ENCODE data around the gene MSRB1.

MSRB1 gene

DNA sequence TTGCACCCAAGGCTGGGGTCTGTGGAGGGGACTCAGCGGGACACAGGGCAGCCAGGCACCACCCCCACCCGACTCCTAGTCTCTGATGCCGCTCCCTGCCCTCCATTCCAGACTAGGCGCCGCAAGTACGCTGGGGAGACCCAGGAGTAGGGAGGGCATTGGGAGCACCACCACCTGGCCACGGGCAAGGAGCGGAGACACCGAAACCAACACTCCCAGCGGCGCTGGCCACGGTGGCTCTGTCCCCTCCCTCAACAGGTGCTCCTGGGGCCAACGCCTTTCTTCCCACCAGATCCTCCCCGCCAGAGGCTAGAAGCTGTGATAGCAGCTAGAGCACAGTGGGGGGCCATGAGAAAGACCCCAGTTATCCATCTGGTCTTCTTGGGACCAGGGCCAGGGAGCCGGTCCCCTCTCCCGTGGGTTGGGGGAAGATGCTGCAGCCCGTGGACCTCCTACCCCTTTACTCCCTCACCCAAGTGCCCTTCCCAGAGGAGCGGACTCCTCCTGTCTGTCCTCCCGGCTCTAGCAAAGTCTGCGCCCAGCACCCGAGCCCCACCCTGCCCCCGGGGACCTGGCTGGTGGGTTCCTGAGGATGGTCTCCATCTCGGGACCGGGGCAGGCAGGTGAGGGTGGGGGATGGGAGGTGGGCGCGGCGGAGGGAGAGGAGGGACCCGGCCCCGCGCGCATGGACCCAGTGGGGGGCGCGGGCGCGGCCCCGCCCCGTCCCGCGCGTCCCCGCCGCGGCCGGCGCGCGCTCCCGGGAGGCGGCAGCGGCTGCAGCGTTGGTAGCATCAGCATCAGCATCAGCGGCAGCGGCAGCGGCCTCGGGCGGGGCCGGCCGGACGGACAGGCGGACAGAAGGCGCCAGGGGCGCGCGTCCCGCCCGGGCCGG is 46.5 kb upstream of the MSRB1 start, which contains the start of gene SYNGR3:
SYNGR3 (plus strand) TSS at position 762 of the 892 bp plus-strand sequence. CDS start 133 bp downstream, outside the sequence.
- TF ChIP-seq, protein P1, sequence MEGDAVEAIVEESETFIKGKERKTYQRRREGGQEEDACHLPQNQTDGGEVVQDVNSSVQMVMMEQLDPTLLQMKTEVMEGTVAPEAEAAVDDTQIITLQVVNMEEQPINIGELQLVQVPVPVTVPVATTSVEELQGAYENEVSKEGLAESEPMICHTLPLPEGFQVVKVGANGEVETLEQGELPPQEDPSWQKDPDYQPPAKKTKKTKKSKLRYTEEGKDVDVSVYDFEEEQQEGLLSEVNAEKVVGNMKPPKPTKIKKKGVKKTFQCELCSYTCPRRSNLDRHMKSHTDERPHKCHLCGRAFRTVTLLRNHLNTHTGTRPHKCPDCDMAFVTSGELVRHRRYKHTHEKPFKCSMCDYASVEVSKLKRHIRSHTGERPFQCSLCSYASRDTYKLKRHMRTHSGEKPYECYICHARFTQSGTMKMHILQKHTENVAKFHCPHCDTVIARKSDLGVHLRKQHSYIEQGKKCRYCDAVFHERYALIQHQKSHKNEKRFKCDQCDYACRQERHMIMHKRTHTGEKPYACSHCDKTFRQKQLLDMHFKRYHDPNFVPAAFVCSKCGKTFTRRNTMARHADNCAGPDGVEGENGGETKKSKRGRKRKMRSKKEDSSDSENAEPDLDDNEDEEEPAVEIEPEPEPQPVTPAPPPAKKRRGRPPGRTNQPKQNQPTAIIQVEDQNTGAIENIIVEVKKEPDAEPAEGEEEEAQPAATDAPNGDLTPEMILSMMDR (conservative IDR thresholded peaks at IDR 0.05; ENCODE audit: low read depth, low read length), result no peak
- no peak for DNase-seq (ENCODE audit: low read depth)
- peak within 1 kb of the TSS; percentile 32 for H3K4me3 ChIP-seq (ENCODE audit: low read length)

DNA sequence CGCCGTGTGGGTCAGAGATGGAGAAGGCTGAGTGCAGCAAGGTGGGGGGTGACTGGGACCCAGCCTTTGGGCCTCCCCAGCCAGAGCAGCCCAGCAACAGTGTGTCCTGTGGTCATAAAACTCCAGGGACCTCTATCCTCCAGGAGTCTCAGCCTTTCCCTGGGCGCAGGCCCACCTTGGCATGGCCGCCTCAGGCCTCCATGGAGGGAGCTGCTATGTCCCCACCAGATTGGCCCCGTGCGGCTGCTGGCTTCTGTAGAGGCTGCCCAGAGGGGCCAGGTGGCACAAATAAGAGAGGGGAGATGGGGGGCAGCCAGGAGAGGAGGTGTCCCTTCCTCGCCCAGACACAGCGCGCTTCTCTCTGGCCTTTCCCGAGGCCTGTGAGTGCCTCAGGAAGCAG is 44.2 kb upstream of the MSRB1 start:
- H3K4me3 ChIP-seq (ENCODE audit: low read length), result no peak overlapping the region
- no peak for DNase-seq (ENCODE audit: low read depth)
- TF ChIP-seq, protein P1 (conservative IDR thresholded peaks at IDR 0.05; ENCODE audit: low read depth, low read length), result no peak

DNA sequence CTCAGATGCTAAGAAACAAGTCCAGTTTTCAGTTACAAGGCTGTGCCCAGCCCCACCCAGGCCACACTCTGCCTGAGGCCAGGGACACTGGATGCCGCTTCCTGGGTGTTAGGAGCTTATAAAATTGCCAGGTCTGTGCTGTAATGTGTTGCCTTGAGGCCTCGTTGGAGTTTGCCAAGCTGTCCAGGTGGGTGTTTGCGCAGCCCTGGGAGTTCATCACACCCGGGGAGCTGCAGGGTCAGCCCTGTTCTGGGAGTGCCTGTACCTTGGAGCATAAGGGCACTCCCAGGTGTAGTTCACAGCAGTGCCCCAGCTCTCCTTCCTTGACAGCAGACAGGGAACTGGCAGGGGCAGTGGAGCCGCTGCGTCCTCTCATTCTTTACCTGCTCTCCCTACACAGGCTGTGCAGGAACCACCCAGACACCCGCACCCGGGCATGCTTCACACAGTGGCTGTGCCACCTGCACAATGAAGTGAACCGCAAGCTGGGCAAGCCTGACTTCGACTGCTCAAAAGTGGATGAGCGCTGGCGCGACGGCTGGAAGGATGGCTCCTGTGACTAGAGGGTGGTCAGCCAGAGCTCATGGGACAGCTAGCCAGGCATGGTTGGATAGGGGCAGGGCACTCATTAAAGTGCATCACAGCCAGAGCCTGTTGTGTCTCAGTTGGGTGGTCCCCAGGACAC is 42.6 kb upstream of the MSRB1 start:
- TF ChIP-seq, protein P1 (conservative IDR thresholded peaks at IDR 0.05; ENCODE audit: low read depth, low read length), result no peak
- no peak overlapping the region for H3K4me3 ChIP-seq (ENCODE audit: low read length)
- DNase-seq (ENCODE audit: low read depth), result no peak

DNA sequence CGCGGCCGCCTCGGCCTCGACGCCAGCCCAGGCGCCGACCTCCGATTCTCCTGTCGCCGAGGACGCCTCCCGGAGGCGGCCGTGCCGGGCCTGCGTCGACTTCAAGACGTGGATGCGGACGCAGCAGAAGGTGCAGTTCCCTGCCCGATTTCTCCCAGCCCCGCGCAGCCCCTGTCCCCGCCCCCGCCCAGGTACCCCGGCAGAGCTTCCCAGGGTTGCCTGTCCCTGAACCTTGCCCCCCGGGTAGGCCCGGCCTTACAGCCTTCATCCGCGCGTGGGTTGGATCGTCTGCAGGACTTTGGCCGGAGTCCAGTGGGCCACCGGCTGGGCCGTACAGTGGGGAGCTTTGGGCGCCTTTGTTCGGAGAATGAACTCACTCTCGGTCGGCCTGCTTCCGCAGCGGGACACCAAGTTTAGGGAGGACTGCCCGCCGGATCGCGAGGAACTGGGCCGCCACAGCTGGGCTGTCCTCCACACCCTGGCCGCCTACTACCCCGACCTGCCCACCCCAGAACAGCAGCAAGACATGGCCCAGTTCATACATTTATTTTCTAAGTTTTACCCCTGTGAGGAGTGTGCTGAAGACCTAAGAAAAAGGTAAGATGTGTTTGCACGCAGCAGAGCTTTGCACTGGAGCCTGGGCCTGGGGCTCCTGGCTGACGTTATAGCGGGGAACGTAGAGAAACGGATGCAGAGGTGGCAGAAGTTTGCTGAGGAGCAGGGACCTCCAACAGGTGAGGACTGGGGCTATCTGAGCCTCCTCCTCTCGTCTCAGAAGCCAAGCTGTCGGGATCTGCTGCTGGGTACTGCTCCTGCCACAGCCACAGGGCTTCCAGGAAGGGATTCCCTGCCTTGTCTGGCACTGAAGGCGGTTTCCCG is 41.6 kb upstream of the MSRB1 start:
- no peak for DNase-seq (ENCODE audit: low read depth)
- H3K4me3 ChIP-seq (ENCODE audit: low read length), result peak overlapping the region; percentile 69
- TF ChIP-seq, protein P1 (conservative IDR thresholded peaks at IDR 0.05; ENCODE audit: low read depth, low read length), result no peak

DNA sequence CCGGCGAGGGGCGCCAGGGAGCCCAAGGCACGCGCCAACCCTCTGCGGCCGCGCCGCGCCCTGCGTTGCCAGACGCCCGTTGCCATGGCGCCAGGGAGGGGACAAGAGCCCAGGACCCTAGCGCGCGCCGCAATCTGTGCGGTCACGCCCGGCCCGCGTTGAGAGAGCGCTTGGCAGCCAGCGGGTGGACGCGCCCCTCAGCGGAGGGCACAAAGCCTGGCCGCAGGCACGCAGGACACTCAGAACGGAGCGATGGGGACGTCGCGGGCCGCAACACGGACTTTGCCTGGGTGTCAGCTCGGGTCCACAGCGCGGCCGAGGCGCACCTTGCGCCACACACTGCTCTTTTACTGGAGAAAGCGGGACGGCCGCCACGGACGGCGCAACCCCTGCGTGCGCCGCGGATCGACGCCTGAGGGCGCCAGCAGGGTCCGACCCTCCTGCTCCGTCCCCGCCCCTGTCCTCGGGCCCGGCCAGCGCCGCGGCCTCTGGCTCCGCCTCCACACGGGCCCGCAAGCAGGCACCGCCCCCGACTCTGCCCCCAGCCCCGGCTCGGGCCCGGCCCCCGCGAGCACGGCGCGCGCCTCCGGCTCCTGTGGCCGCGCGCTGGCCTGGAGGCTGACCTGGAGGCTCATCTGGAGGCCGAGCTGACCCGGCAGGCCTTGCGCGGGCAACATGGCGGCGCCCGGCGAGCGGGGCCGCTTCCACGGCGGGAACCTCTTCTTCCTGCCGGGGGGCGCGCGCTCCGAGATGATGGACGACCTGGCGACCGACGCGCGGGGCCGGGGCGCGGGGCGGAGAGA is 40.7 kb upstream of the MSRB1 start, which contains the start of gene GFER:
GFER (plus strand) TSS at position 650 of the 803 bp plus-strand sequence; CDS start at position 676, 26 bp downstream.
- TF ChIP-seq, protein P1 (conservative IDR thresholded peaks at IDR 0.05; ENCODE audit: low read depth, low read length), result peak; percentile 38
- peak; percentile 68 for DNase-seq (ENCODE audit: low read depth)
- H3K4me3 ChIP-seq (ENCODE audit: low read length), result peak within 1 kb of the TSS; percentile 69

DNA sequence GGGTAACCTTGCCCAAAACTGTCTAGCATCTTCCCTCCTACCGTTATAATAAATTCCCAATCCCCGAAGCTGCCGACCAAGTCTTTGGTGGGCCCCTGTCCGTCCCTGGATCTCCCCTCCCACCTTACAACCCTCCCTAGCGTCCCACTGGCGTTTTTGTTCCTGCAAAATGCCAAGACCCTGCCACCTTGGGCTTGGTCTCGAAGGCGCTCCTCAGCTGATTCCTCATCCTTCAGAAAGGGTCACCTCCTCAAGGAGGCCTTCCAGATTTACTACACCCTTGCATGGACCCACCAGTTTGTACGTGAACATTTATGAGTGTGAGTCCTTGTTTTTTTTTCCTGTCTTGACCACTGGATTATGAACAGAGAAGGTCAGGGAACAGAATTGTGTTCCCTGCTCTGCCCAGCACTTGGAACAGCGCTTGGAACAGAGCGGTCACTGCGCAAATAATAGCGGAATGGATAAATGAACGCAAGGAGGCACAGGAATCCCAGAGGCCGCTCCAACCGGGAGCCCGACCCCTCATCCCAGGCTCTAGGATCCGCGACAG is 40.1 kb upstream of the MSRB1 start:
- no peak for DNase-seq (ENCODE audit: low read depth)
- H3K4me3 ChIP-seq (ENCODE audit: low read length), result peak overlapping the region; percentile 53
- TF ChIP-seq, protein P1 (conservative IDR thresholded peaks at IDR 0.05; ENCODE audit: low read depth, low read length), result no peak

Measured in retinal pigment epithelial cell (primary cell).